Measurements from ENCODE around the gene SERPINB6. TPM values are rescaled to one million over a fixed set of nuclear protein-coding genes. Genes with fewer than 3 reads are reported as not detected.
A peak's percentile ranks its signal among the peaks of the same experiment; 100 is the strongest.

The SERPINB6 gene
- total and polyA plus RNA-seq, 4 donors: 24.0 to 32.4 (median 31.8) TPM

- H3K36me3 ChIP-seq (ENCODE audit: control insufficient read depth in 4 of 4, insufficient read depth in 3 of 4, low read depth in 1 of 4, low read length in 3 of 4): peaks cover 0 to 4% (median 2%) of the 10 kb centered on the region in 4 donors
- no peak for DNase-seq (ENCODE audit: low spot score)
- no peak overlapping the region for H3K9ac ChIP-seq (ENCODE audit: low read depth in 1 of 2, low read length in 2 of 2)
- no peak for TF ChIP-seq ATF3 (IDR thresholded peaks at IDR 0.05)
- no peak for TF ChIP-seq FOXA2 (IDR thresholded peaks at IDR 0.05)
- TF ChIP-seq CTCF (IDR thresholded peaks at IDR 0.05; ENCODE audit: low read depth, low read length, missing input control): no peak
- no peak for TF ChIP-seq TAF1 (conservative IDR thresholded peaks at IDR 0.05)
- no peak for TF ChIP-seq RXRA (IDR thresholded peaks at IDR 0.05)
- no peak for TF ChIP-seq NR2F2 (IDR thresholded peaks at IDR 0.05)
- TF ChIP-seq ZBTB33 (IDR thresholded peaks at IDR 0.05): no peak
- TF ChIP-seq YY1 (IDR thresholded peaks at IDR 0.05): no peak
- no peak for TF ChIP-seq HNF4A (conservative IDR thresholded peaks at IDR 0.05)
- no peak for TF ChIP-seq REST (IDR thresholded peaks at IDR 0.05)
- TF ChIP-seq GABPA (IDR thresholded peaks at IDR 0.05 in 1 of 2, conservative IDR thresholded peaks at IDR 0.05 in 1 of 2): no peak
- H3K9me3 ChIP-seq (ENCODE audit: control insufficient read depth in 4 of 4, low read length in 3 of 4): no peaks in the 10 kb centered on the region
- no peak overlapping the region for H3K27ac ChIP-seq (ENCODE audit: low read depth in 1 of 2, low read length in 2 of 2)
- H3K4me1 ChIP-seq (ENCODE audit: control insufficient read depth in 4 of 4, insufficient read depth in 4 of 4, low read length in 3 of 4): peaks cover 5 to 18% (median 10%) of the 10 kb centered on the region in 4 donors
- no peaks in the 10 kb centered on the region for H3K27me3 ChIP-seq (ENCODE audit: control insufficient read depth in 4 of 4, insufficient read depth in 4 of 4, low read length in 3 of 4)
- H3K4me3 ChIP-seq (ENCODE audit: low read depth in 1 of 3, low read length in 3 of 3): no peak overlapping the region
- 86% methylated on average over 11 of the region's 11 CpGs for WGBS
Measured at GRCh38 chr6:2957696-2958330, 13.6 kb downstream of the SERPINB6 start.

GRCh38 chr6:2956930-2957685 is 14.3 kb downstream of the SERPINB6 start:
- Histone ChIP-seq H3K9ac (ENCODE audit: low read depth in 1 of 2, low read length in 2 of 2) (no peak overlapping the region), H3K27me3 (ENCODE audit: control insufficient read depth in 4 of 4, insufficient read depth in 4 of 4, low read length in 3 of 4) (no peaks in the 10 kb centered on the region), H3K4me3 (ENCODE audit: low read depth in 1 of 3, low read length in 3 of 3) (no peak overlapping the region), H3K9me3 (ENCODE audit: control insufficient read depth in 4 of 4, low read length in 3 of 4) (no peaks in the 10 kb centered on the region), H3K36me3 (ENCODE audit: control insufficient read depth in 4 of 4, insufficient read depth in 3 of 4, low read depth in 1 of 4, low read length in 3 of 4) (peaks cover 0 to 4% (median 2%) of the 10 kb centered on the region in 4 donors), H3K27ac (ENCODE audit: low read depth in 1 of 2, low read length in 2 of 2) (no peak overlapping the region), H3K4me1 (ENCODE audit: control insufficient read depth in 4 of 4, insufficient read depth in 4 of 4, low read length in 3 of 4) (peaks cover 5 to 21% (median 10%) of the 10 kb centered on the region in 4 donors)
- DNase-seq (ENCODE audit: low spot score): no peak
- 85% methylated on average over 5 of the region's 5 CpGs for WGBS
- TF ChIP-seq MAX (IDR thresholded peaks at IDR 0.05): no peak
- TF ChIP-seq HNF4A (conservative IDR thresholded peaks at IDR 0.05): peak; percentile 50 to 52
- no peak for TF ChIP-seq REST (IDR thresholded peaks at IDR 0.05)
